WTC11 (cell line): ENCODE measurements around the gene ANK2. TPM values are rescaled to one million over a fixed set of nuclear protein-coding genes. Genes with fewer than 3 reads are reported as not detected.

ENCODE experiments used
- ATAC-seq: fragments of 200-7000 bp; cut with Tn5 transposase; 2 replicates; pipeline ENCODE4 v1.10.0; 2021; ENCODE audit warnings: mild to moderate bottlenecking, moderate library complexity
- CTCF ChIA-PET: fragments of 300-600 bp; sonication (Branson Sonifier 250); formaldehyde crosslinking; loops from one replicate; lab custom pipeline; 2021; ENCODE audit warnings: antibody characterized with exemption; lab: Charles Lee
- POLR2A ChIA-PET: fragments of 350-600 bp; sonication (Branson Sonifier 250); formaldehyde crosslinking; loops from one replicate; lab custom pipeline; 2021; ENCODE audit warnings: antibody characterized with exemption; lab: Charles Lee
- DNase-seq: peaks from one replicate; pipeline ENCODE4 v3.0.0; 2021; ENCODE audit warnings: low spot score
- H3K27ac Mint-ChIP-seq: 2 replicates; pipeline ENCODE4 v1.8.0; 2021; ENCODE audit warnings: mixed read lengths
- H3K27me3 Mint-ChIP-seq: 2 replicates; pipeline ENCODE4 v1.8.0; 2021; ENCODE audit warnings: low read depth, mild to moderate bottlenecking, moderate library complexity, mixed read lengths
- H3K36me3 Mint-ChIP-seq: 2 replicates; pipeline ENCODE4 v1.8.0; 2021; ENCODE audit warnings: mixed read lengths
- H3K4me1 Mint-ChIP-seq: 2 replicates; pipeline ENCODE4 v1.8.0; 2022; ENCODE audit warnings: mixed read lengths
- H3K4me3 Mint-ChIP-seq: 2 replicates; pipeline ENCODE4 v1.8.0; 2021; ENCODE audit warnings: mild to moderate bottlenecking, moderate library complexity, mixed read lengths
- H3K9me3 Mint-ChIP-seq: 2 replicates; pipeline ENCODE4 v1.8.0; 2021; ENCODE audit warnings: mixed read lengths
- CREM ChIP-seq: sonication (generic); formaldehyde crosslinking; IDR thresholded peaks from 2 replicates; pipeline ENCODE4 v1.8.1; 2022; ENCODE audit warnings: mild to moderate bottlenecking, missing genetic modification reagents, moderate library complexity
- EMX1 ChIP-seq: fragments of 250-450 bp; sonication (Bioruptor Pico); IDR thresholded peaks from 2 replicates; pipeline ENCODE4 v1.8.0; 2021; ENCODE audit warnings: mild to moderate bottlenecking
- FOXJ3 ChIP-seq: sonication (generic); formaldehyde crosslinking; IDR thresholded peaks from 2 replicates; pipeline ENCODE4 v1.9.0; 2021; ENCODE audit warnings: missing genetic modification reagents, mild to moderate bottlenecking, borderline replicate concordance
- FOXK1 ChIP-seq: sonication (generic); formaldehyde crosslinking; IDR thresholded peaks from 2 replicates; pipeline ENCODE4 v1.8.0; 2022; ENCODE audit warnings: mild to moderate bottlenecking, moderate library complexity, missing genetic modification reagents
- FOXP1 ChIP-seq: sonication (generic); formaldehyde crosslinking; IDR thresholded peaks from 2 replicates; pipeline ENCODE4 v1.8.0; 2022; ENCODE audit warnings: missing genetic modification reagents, mild to moderate bottlenecking, moderate library complexity, borderline replicate concordance
- NFATC4 ChIP-seq: fragments of 250-450 bp; sonication (Bioruptor Pico); IDR thresholded peaks from 2 replicates; pipeline ENCODE4 v1.9.0; 2021; ENCODE audit warnings: mild to moderate bottlenecking
- NFYB ChIP-seq: sonication (generic); formaldehyde crosslinking; conservative IDR thresholded peaks from 2 replicates; pipeline ENCODE4 v1.8.0; 2022; ENCODE audit warnings: low read depth, missing genetic modification reagents
- NR3C1 ChIP-seq: sonication (generic); formaldehyde crosslinking; conservative IDR thresholded peaks from 2 replicates; pipeline ENCODE4 v1.8.1; 2023; ENCODE audit warnings: low read depth, mild to moderate bottlenecking, missing genetic modification reagents
- RORB ChIP-seq: fragments of 250-450 bp; sonication (Bioruptor Pico); IDR thresholded peaks from 2 replicates; pipeline ENCODE4 v1.9.0; 2021; ENCODE audit warnings: mild to moderate bottlenecking
- SP1 ChIP-seq: sonication (generic); formaldehyde crosslinking; conservative IDR thresholded peaks from 2 replicates; pipeline ENCODE4 v1.8.1; 2022; ENCODE audit warnings: missing genetic modification reagents
- TEAD1 ChIP-seq: sonication (generic); formaldehyde crosslinking; IDR thresholded peaks from 2 replicates; pipeline ENCODE4 v1.8.0; 2022; ENCODE audit warnings: mild to moderate bottlenecking, missing genetic modification reagents
- TEAD4 ChIP-seq: sonication (generic); formaldehyde crosslinking; IDR thresholded peaks from 2 replicates; pipeline ENCODE4 v1.8.0; 2022; ENCODE audit warnings: mild to moderate bottlenecking, missing genetic modification reagents
- TP53 ChIP-seq: sonication (generic); formaldehyde crosslinking; IDR thresholded peaks from 2 replicates; pipeline ENCODE4 v1.8.1; 2023; ENCODE audit warnings: mild to moderate bottlenecking, missing genetic modification reagents
- ZBTB21 ChIP-seq: sonication (generic); formaldehyde crosslinking; IDR thresholded peaks from 2 replicates; pipeline ENCODE4 v1.8.1; 2023; ENCODE audit warnings: mild to moderate bottlenecking, missing genetic modification reagents, borderline replicate concordance
- ZNF121 ChIP-seq: sonication (generic); formaldehyde crosslinking; IDR thresholded peaks from 2 replicates; pipeline ENCODE4 v1.8.0; 2023; ENCODE audit warnings: missing genetic modification reagents
- ZNF232 ChIP-seq: sonication (generic); formaldehyde crosslinking; IDR thresholded peaks from 2 replicates; pipeline ENCODE4 v1.8.0; 2022; ENCODE audit warnings: mild to moderate bottlenecking, missing genetic modification reagents
- ZNF263 ChIP-seq: sonication (generic); formaldehyde crosslinking; IDR thresholded peaks from 2 replicates; pipeline ENCODE4 v1.8.1; 2022; ENCODE audit warnings: low read depth, mild to moderate bottlenecking, moderate library complexity, missing genetic modification reagents
- ZNF317 ChIP-seq: sonication (generic); formaldehyde crosslinking; IDR thresholded peaks from 2 replicates; pipeline ENCODE4 v1.8.1; 2023; ENCODE audit warnings: low read depth, mild to moderate bottlenecking, moderate library complexity, missing genetic modification reagents, borderline replicate concordance
- total RNA-seq: library from RNA; stranded (reverse); gene quantifications from 3 replicates; pipeline ENCODE4 v1.2.3, GENCODE V29; 2021
- TF ChIP-seq, protein P1 (sequence below): sonication (generic); formaldehyde crosslinking; IDR thresholded peaks from 2 replicates; pipeline ENCODE4 v1.8.1; 2022; ENCODE audit warnings: missing genetic modification reagents, borderline replicate concordance
- TF ChIP-seq, protein P2 (sequence below): fragments of 200-600 bp; IDR thresholded peaks from 2 replicates; pipeline ENCODE4 v1.8.0; 2022; ENCODE audit warnings: antibody characterized with exemption
- TF ChIP-seq, protein P3 (sequence below): sonication (generic); formaldehyde crosslinking; IDR thresholded peaks from 2 replicates; pipeline ENCODE4 v1.8.0; 2022; ENCODE audit warnings: mild to moderate bottlenecking, missing genetic modification reagents

The ANK2 gene
- total RNA-seq, 1 experiment from 2014 or later, result 27.9 TPM

DNA sequence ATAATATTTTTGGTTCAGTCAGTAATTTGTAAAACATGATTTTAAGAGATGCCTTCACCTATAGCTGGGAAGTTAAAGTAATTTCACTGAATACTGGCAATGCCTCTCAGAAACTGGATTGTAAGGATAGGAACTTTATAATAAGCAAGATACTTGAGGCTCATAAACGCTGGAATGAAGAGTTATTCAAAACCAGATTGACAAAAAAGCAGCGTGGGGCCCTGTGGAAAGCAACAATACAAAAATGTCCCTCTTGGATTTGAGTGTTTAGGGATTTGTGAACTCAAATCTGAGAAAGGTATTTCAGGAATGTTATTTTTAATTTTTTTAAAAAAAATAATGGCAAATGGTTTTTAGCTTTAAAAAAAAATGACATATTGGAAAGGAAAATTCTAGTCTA lies 94.6 kb downstream of the ANK2 start (continued):
- TF ChIP-seq, protein P1, sequence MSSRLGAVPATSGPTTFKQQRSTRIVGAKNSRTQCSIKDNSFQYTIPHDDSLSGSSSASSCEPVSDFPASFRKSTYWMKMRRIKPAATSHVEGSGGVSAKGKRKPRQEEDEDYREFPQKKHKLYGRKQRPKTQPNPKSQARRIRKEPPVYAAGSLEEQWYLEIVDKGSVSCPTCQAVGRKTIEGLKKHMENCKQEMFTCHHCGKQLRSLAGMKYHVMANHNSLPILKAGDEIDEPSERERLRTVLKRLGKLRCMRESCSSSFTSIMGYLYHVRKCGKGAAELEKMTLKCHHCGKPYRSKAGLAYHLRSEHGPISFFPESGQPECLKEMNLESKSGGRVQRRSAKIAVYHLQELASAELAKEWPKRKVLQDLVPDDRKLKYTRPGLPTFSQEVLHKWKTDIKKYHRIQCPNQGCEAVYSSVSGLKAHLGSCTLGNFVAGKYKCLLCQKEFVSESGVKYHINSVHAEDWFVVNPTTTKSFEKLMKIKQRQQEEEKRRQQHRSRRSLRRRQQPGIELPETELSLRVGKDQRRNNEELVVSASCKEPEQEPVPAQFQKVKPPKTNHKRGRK (CRISPR knock-in tag), result no peak
- TF ChIP-seq ZNF317 (CRISPR knock-in tag), result no peak

DNA sequence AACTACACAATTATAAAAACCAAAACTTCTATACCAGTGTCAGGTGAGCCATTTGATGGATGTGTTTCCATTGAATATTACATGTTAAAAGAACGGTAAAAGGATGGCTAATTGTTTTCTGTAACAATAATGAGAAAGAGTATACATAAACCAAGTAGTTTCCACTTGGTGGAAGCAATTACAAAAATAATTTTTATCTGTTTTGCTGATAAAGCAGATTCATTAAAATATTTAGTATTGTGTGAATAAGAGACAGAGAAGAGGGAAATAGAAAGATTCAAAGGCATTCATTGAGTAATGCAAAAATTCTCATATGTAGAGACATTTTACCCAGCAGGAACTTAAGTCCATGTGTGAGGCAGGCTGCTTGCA lies 95.7 kb downstream of the ANK2 start:
- POLR2A ChIA-PET, result no interaction called here
- Mint-ChIP-seq H3K4me3 (peak overlapping the region; percentile 45), H3K27ac (peak overlapping the region; percentile 66)
- no peak for ATAC-seq
- TF ChIP-seq CREM (CRISPR knock-in tag) (no peak), ZNF263 (CRISPR knock-in tag) (no peak)
- TF ChIP-seq, all 79 proteins: peak for 0
- no peak for DNase-seq
- no peaks in the 10 kb centered on the region for H3K27me3 Mint-ChIP-seq
- no peaks in the 10 kb centered on the region for H3K36me3 Mint-ChIP-seq
- H3K4me1 Mint-ChIP-seq, result peaks cover 75% of the 10 kb centered on the region
- H3K9me3 Mint-ChIP-seq, result peaks cover 4% of the 10 kb centered on the region; the same call in 1 of the 2 replicates
- CTCF ChIA-PET, result interaction anchor here (1.2 to 1.7 kb wide), 2 partner anchors 10 to 380 kb away, joined by 4 read pairs; no protein-coding TSS in a partner anchor

DNA sequence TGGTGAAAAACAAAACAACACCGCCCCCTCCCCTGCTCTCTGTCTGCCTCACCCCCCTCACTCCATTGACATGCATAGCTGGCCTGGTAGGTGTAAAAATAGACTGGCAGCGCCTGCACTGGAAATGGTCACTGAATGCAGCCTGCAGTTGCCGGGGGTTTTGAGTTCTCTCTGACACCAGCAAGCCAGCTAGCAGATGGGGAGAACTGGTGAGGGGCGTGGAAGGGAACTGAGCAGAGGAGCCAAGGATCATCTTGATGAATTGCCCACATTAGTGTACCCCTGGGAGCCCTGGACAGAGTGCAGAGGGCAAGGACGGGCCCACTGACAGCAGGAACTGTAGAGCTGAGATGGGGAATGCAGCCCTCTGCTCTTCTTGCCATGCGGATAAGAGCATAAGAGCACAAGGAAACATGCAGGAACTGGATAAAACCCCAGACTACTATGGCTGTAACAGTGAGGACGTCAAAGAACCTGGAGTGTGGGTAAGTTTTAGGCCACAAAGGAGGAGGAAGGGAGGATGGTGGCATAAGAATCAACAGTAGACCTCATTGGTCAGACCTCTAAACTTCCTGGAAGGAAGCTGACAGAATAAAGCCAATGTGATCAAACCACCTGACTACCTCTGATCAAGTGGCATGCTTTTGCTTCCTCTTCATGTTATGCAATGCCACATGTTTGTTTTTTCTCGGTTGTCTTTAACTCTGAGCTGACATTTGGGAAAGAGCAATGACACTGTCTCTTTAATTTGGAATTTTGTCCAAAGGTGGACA lies 96.3 kb downstream of the ANK2 start:
- Mint-ChIP-seq H3K36me3 (peaks cover 4% of the 10 kb centered on the region), H3K27me3 (no peaks in the 10 kb centered on the region), H3K9me3 (peaks cover 4% of the 10 kb centered on the region; the same call in 1 of the 2 replicates), H3K4me1 (peaks cover 75% of the 10 kb centered on the region), H3K4me3 (peak overlapping the region; percentile 45), H3K27ac (peak overlapping the region; percentile 77)
- ChIA-PET CTCF (interaction anchor here (1.2 to 1.7 kb wide), 2 partner anchors 9 to 380 kb away, joined by 4 read pairs; no protein-coding TSS in a partner anchor), POLR2A (no interaction called here)
- peak; percentile 88 for ATAC-seq
- DNase-seq, result peak; percentile 58
- TF ChIP-seq FOXJ3 (CRISPR knock-in tag), result no peak
- no peak for TF ChIP-seq ZBTB21 (CRISPR knock-in tag)
- TF ChIP-seq TEAD4 (CRISPR knock-in tag), result no peak
- no peak for TF ChIP-seq ZNF121 (CRISPR knock-in tag)
- no peak for TF ChIP-seq ZNF232 (CRISPR knock-in tag)
- TF ChIP-seq FOXK1 (CRISPR knock-in tag), result 0 out of 2 replicates have a peak, but pooled peaks have one; percentile 50
- no peak for TF ChIP-seq NR3C1 (CRISPR knock-in tag)
- no peak for TF ChIP-seq NFYB
- TF ChIP-seq, protein P2, sequence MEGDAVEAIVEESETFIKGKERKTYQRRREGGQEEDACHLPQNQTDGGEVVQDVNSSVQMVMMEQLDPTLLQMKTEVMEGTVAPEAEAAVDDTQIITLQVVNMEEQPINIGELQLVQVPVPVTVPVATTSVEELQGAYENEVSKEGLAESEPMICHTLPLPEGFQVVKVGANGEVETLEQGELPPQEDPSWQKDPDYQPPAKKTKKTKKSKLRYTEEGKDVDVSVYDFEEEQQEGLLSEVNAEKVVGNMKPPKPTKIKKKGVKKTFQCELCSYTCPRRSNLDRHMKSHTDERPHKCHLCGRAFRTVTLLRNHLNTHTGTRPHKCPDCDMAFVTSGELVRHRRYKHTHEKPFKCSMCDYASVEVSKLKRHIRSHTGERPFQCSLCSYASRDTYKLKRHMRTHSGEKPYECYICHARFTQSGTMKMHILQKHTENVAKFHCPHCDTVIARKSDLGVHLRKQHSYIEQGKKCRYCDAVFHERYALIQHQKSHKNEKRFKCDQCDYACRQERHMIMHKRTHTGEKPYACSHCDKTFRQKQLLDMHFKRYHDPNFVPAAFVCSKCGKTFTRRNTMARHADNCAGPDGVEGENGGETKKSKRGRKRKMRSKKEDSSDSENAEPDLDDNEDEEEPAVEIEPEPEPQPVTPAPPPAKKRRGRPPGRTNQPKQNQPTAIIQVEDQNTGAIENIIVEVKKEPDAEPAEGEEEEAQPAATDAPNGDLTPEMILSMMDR, result no peak
- peak; percentile 63; the same call in 1 of the 2 replicates for TF ChIP-seq FOXP1 (CRISPR knock-in tag)
- TF ChIP-seq RORB (CRISPR knock-in tag), result no peak
- no peak for TF ChIP-seq EMX1
- TF ChIP-seq NFATC4 (CRISPR knock-in tag), result no peak
- peak; percentile 47; the same call in 1 of the 2 replicates for TF ChIP-seq TEAD1 (CRISPR knock-in tag)
- TF ChIP-seq TP53 (CRISPR knock-in tag), result no peak
- TF ChIP-seq, protein P3, sequence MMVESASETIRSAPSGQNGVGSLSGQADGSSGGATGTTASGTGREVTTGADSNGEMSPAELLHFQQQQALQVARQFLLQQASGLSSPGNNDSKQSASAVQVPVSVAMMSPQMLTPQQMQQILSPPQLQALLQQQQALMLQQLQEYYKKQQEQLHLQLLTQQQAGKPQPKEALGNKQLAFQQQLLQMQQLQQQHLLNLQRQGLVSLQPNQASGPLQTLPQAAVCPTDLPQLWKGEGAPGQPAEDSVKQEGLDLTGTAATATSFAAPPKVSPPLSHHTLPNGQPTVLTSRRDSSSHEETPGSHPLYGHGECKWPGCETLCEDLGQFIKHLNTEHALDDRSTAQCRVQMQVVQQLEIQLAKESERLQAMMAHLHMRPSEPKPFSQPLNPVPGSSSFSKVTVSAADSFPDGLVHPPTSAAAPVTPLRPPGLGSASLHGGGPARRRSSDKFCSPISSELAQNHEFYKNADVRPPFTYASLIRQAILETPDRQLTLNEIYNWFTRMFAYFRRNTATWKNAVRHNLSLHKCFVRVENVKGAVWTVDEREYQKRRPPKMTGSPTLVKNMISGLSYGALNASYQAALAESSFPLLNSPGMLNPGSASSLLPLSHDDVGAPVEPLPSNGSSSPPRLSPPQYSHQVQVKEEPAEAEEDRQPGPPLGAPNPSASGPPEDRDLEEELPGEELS, result peak; percentile 47; the same call in 1 of the 2 replicates
- 0 out of 2 replicates have a peak, but pooled peaks have one; percentile 27 for TF ChIP-seq SP1 (CRISPR knock-in tag)
